ENCODE results near the gene VRTN.

VRTN gene

DNA sequence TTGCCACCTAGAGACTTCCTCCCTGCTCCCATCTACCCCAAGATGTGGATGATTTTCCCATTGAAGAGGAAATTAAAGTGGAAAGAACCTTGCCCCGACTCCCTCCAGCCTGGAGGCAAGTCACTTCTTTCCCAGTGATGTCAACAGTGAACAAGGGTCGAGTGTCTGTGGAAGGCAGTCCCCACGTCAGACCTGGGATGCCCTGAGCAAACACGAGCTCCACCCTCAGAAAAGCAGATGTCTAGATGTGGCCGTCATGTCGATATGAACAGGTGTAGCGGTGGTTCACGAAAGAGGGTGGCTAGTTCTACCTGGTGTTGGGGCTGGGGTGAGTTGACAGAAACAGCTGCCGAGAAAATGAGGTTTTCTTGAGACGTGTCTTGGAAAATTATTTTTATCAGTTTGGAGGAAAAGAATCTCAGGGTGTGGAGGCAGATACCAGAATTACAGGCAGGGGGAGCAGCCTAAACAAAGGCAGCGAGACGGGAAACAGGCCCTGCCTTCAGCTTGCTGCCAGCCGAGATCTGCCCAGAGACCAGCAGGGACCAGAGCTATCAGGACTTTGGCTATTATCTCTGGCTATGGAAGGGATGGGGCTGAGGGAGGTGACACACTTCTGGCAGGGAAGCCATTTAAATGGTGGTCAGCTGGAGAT is 51.9 kb downstream of the VRTN start:
- no peak for DNase-seq

- DNase-seq, result no peak
Measured at GRCh38 chr14:74400919-74401503, 52.7 kb downstream of the VRTN start.

- DNase-seq, result peak; percentile 52
Measured at GRCh38 chr14:74401504-74402241, 53.4 kb downstream of the VRTN start.

DNA sequence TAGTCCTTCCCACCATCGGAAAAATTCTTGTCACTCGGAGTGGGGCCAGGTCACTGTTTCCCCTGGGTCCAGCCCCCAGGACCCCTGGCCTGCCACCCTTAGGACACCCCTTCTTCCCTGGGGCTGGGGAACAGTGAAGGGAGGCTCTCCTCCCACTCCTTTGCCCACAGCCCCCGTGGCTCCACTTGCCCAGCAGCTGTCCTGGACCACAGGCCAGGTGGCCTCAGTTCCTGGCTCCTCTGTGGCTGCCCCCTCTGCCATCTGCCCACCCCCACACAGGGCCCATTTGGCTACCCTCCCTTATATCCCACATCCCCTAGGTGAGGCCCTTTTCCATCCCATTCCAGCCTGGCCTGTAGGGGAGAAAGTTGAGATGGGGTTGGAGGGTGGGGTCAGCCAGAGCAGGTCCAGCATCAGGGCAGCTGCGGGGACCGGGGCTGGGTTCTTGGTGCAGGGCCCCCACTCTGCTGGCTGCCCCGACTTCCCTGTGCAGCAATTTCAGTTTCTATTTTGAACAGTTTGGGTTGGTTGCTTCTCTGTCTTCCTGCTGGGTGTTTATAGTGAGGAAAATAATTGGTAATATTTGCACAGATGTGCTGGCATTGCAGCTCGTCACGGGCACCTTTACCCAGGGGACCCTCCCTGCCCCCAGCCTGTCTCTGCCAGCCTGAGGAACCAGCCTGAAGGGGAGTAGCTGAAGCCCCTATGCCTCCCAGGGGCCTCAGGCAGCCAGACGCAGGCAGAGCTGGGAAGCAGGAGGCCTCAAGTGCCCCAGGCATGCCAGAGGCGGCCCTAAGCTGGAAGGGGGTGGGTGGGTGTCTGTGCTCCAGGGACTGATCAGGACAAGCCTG is 54.4 kb downstream of the VRTN start:
- no peak for DNase-seq

DNA sequence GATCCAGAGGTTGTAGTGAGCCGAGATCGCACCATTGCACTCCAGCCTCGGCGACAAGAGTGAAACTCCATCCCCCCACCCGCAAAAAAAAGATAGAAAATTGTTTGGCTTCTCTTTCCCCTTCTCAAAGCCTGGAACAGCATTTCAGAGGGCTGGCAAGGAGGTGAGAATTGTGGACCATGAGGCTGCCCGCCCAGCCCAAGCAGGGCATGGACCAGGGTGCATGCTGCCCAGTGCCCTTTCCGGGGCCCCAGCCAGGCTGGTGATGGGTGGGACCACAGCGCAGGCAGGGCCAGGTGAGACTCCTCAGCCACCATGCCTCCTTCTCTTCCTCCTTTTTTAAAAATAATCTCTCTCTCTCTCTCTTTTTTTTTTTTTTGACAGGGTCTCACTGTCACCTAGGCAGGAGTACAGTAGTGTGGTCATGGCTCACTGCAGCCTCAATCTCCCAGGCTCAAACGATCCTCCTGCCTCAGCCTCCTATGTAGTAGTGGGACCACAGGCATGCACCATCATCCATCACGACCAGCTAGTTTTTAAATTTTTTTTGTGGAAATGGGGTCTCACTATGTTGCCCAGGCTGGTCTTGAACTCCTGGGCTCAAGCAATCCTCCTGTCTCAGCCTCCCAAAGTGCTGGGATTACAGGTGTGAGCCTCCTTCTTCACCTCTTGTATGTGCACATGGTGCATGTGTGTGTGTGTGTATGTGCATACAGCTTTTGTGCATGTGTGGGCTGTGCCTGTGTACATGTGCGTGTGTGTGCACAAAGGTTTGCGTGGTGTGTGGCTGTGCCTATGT is 55.5 kb downstream of the VRTN start:
- DNase-seq, result no peak

- DNase-seq, result no peak
Measured at GRCh38 chr14:74404435-74404834, 56.2 kb downstream of the VRTN start.

- DNase-seq, result no peak
Measured at GRCh38 chr14:74405663-74406062, 57.4 kb downstream of the VRTN start.

GRCh38 chr14:74407021-74407800 is 58.9 kb downstream of the VRTN start:
- no peak for DNase-seq

- DNase-seq, result no peak
Measured at GRCh38 chr14:74407801-74408154, 59.5 kb downstream of the VRTN start.

DNA sequence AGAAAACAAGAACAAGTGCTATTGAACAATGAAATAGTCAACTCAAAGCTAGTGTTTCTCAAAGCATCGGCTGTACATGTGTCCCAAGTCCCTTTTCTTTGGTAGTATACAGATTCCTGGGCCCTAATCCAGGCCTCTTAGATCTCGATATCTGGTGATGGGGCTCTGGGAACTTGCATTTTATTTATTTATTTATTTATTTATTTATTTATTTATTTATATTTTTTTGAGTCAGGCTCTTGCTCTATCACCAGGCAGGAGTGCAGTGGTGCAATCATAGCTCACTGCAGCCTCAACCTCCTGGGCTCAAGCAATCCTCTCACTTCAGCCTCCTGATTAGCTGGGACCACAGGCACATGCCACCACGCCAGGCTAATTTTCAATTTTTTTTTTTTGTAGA is 60.6 kb downstream of the VRTN start:
- DNase-seq, result no peak

- DNase-seq, result no peak
Measured at GRCh38 chr14:74409441-74409840, 61.2 kb downstream of the VRTN start.
